ENCODE measurements around the gene B4GALT2. TPM values are rescaled to one million over a fixed set of nuclear protein-coding genes. Genes with fewer than 3 reads are reported as not detected.

Gene B4GALT2
- total and polyA plus RNA-seq, 2 of the 4 experiments (the other 2 are of a cell fraction) = 52.3 to 60.8 TPM

DNA sequence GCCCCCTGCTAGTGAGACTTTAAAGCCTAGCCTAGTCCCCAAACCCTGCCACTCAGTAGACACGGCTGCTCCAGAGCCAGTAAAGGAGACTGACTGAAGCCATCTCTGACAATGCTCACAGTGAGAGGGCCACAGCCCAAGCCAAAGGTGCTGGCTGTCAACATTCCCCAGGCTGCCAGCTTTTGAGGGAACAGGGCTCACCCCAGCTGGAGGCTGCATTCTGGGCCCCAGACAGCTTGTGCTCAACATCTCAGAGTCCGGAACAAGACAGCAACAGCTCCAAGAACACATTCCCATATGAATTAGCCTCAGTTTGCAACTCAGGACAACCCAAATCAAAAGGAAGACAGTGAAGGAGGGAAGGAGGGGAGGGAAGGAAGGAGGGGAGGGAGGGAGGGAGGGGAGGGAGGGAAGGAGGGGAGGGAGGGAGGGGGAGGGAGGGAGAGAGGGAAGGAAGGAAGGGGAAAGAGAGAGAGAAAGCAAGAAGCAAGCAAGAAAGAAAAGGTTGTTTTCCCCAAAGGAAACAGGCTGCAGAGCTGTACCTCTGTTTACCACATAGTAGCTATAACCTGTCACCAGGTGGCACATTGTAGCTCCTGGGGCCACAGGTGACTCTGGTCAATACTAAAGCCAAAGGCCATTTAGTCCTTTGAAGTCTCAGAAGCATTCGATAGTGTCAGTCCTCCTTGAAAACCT, 40.0 kb upstream of the B4GALT2 start:
- Histone ChIP-seq H3K27me3 (ENCODE audit: control insufficient read depth, insufficient read depth, low read length) (no peaks in the 10 kb centered on the region; the same call in 1 of the 2 replicates), H3K56ac (ENCODE audit: extremely low read depth, insufficient read depth, low read length) (no peak overlapping the region), H2BK120ac (ENCODE audit: low read depth, low read length) (no peak overlapping the region), H4K5ac (ENCODE audit: low read depth, low read length) (no peak overlapping the region), H3K23ac (ENCODE audit: low read depth, low read length) (no peak overlapping the region), H3K27ac (ENCODE audit: insufficient read depth, low read length) (no peak overlapping the region), H2AK9ac (replicated peaks; ENCODE audit: low read depth, low read length, poor library complexity) (no peak overlapping the region), H3K9me3 (ENCODE audit: control insufficient read depth, insufficient read depth, low read length) (no peaks in the 10 kb centered on the region), H3K4ac (ENCODE audit: low read depth, low read length) (no peak overlapping the region), H4K8ac (ENCODE audit: low read depth in 2 of 2, low read length in 2 of 2) (no peak overlapping the region), H3K36me3 (ENCODE audit: control insufficient read depth, insufficient read depth, low read length) (no peaks in the 10 kb centered on the region), H3K79me1 (ENCODE audit: low read depth in 1 of 2, low read length in 2 of 2) (peaks cover 0 to 3% of the 10 kb centered on the region in 2 experiments; a peak in 1 of 4 replicates), H2BK20ac (ENCODE audit: low read depth, low read length) (no peak overlapping the region), H2BK5ac (ENCODE audit: low read depth, low read length, poor library complexity, severe bottlenecking) (no peak overlapping the region), H3K9me1 (ENCODE audit: insufficient read depth, low read length) (peaks cover 3% of the 10 kb centered on the region; the same call in 1 of the 2 replicates), H3K9ac (ENCODE audit: low read depth, low read length) (no peak overlapping the region), H2BK15ac (ENCODE audit: low read depth, low read length) (no peak overlapping the region), H4K91ac (ENCODE audit: insufficient read depth, low read depth, low read length) (no peak overlapping the region), H4K20me1 (ENCODE audit: insufficient read depth, low read length) (peaks cover 3% of the 10 kb centered on the region; the same call in 1 of the 2 replicates), H3K4me1 (ENCODE audit: control insufficient read depth, insufficient read depth, low read length) (peaks cover 4% of the 10 kb centered on the region; the same call in 1 of the 2 replicates), H3K4me2 (ENCODE audit: low read depth, low read length) (no peak overlapping the region), H3K4me3 (ENCODE audit: insufficient read depth, low read depth, low read length) (no peak overlapping the region), H2AK5ac (ENCODE audit: low read depth, low read length) (no peak overlapping the region), H2AFZ (replicated peaks; ENCODE audit: low read length, poor library complexity) (no peak overlapping the region), H3K14ac (replicated peaks; ENCODE audit: low read depth, low read length) (no peak overlapping the region), H3K18ac (ENCODE audit: low read depth, low read length) (no peak overlapping the region)
- ChIA-PET CTCF (no interaction called here), POLR2A (ENCODE audit: unreplicated experiment) (interaction anchor here (0.6 kb wide), 1 partner anchor 248 kb away, joined by 3 read pairs; no protein-coding TSS in a partner anchor)
- no TSS peak for BruUV-seq (replicated peaks)
- dilution Hi-C loops (cut with HindIII; ENCODE audit: low sequenced_read_pairs, unreplicated experiment) (no loop called here), intact Hi-C loops (cut with micrococcal nuclease) (no loop called here), in situ Hi-C loops (cut with MboI; ENCODE audit: low sequenced_read_pairs) (no loop called here)
- WGBS, 2 experiments (ENCODE audit: extremely low coverage in 2 of 2, insufficient read length in 1 of 2) = 60% methylated on average over 2 of the region's 3 CpGs; no CpG with 5 or more reads in 1 of the 2 experiments
- DNase-seq = no peak
- TF ChIP-seq, protein P1, sequence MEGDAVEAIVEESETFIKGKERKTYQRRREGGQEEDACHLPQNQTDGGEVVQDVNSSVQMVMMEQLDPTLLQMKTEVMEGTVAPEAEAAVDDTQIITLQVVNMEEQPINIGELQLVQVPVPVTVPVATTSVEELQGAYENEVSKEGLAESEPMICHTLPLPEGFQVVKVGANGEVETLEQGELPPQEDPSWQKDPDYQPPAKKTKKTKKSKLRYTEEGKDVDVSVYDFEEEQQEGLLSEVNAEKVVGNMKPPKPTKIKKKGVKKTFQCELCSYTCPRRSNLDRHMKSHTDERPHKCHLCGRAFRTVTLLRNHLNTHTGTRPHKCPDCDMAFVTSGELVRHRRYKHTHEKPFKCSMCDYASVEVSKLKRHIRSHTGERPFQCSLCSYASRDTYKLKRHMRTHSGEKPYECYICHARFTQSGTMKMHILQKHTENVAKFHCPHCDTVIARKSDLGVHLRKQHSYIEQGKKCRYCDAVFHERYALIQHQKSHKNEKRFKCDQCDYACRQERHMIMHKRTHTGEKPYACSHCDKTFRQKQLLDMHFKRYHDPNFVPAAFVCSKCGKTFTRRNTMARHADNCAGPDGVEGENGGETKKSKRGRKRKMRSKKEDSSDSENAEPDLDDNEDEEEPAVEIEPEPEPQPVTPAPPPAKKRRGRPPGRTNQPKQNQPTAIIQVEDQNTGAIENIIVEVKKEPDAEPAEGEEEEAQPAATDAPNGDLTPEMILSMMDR (conservative IDR thresholded peaks at IDR 0.05; ENCODE audit: low read depth, low read length) = no peak
- TF ChIP-seq USF2 (IDR thresholded peaks at IDR 0.05; ENCODE audit: low read depth, low read length) (no peak), MAFK (IDR thresholded peaks at IDR 0.05; ENCODE audit: low read depth, low read length) (no peak), POLR2A (IDR thresholded peaks at IDR 0.05; ENCODE audit: low read depth, low read length) (no peak), RFX5 (IDR thresholded peaks at IDR 0.05; ENCODE audit: low read depth, low read length) (no peak), SMC3 (IDR thresholded peaks at IDR 0.05; ENCODE audit: low read depth, low read length) (no peak), RAD21 (IDR thresholded peaks at IDR 0.05; ENCODE audit: low read length) (no peak), RCOR1 (IDR thresholded peaks at IDR 0.05; ENCODE audit: insufficient replicate concordance, low read length) (no peak), CEBPB (IDR thresholded peaks at IDR 0.05; ENCODE audit: low read depth, low read length) (no peak), MAZ (IDR thresholded peaks at IDR 0.05; ENCODE audit: borderline replicate concordance, low read depth, low read length) (no peak), CHD1 (IDR thresholded peaks at IDR 0.05; ENCODE audit: low read depth, low read length) (no peak), BHLHE40 (IDR thresholded peaks at IDR 0.05; ENCODE audit: low read depth, low read length) (no peak), MXI1 (IDR thresholded peaks at IDR 0.05; ENCODE audit: borderline replicate concordance, low read depth, low read length) (no peak)
- TF ChIP-seq, protein P2, sequence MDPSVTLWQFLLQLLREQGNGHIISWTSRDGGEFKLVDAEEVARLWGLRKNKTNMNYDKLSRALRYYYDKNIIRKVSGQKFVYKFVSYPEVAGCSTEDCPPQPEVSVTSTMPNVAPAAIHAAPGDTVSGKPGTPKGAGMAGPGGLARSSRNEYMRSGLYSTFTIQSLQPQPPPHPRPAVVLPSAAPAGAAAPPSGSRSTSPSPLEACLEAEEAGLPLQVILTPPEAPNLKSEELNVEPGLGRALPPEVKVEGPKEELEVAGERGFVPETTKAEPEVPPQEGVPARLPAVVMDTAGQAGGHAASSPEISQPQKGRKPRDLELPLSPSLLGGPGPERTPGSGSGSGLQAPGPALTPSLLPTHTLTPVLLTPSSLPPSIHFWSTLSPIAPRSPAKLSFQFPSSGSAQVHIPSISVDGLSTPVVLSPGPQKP (IDR thresholded peaks at IDR 0.05; ENCODE audit: borderline replicate concordance, low read depth, low read length) = no peak
- ATAC-seq (ENCODE audit: low read depth) = no peak

All from IMR-90 (cell line).